ENCODE measurements around the gene PREX1. TPM values are rescaled to one million over a fixed set of nuclear protein-coding genes. Genes with fewer than 3 reads are reported as not detected.

The PREX1 gene
- polyA plus RNA-seq, 1 experiment, result 1.3 TPM

GRCh38 chr20:48640871-48641270 is 186.9 kb downstream of the PREX1 start:
- DNase-seq (ENCODE audit: low read depth), result no peak
- TF ChIP-seq, protein P1, sequence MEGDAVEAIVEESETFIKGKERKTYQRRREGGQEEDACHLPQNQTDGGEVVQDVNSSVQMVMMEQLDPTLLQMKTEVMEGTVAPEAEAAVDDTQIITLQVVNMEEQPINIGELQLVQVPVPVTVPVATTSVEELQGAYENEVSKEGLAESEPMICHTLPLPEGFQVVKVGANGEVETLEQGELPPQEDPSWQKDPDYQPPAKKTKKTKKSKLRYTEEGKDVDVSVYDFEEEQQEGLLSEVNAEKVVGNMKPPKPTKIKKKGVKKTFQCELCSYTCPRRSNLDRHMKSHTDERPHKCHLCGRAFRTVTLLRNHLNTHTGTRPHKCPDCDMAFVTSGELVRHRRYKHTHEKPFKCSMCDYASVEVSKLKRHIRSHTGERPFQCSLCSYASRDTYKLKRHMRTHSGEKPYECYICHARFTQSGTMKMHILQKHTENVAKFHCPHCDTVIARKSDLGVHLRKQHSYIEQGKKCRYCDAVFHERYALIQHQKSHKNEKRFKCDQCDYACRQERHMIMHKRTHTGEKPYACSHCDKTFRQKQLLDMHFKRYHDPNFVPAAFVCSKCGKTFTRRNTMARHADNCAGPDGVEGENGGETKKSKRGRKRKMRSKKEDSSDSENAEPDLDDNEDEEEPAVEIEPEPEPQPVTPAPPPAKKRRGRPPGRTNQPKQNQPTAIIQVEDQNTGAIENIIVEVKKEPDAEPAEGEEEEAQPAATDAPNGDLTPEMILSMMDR (IDR thresholded peaks at IDR 0.05; ENCODE audit: insufficient read depth, low read depth, low read length), result no peak
- Histone ChIP-seq H3K27me3 (ENCODE audit: control insufficient read depth, insufficient read depth, low read length) (no peaks in the 10 kb centered on the region; the same call in none of the 2 replicates), H3K4me3 (ENCODE audit: low read depth, low read length) (no peak overlapping the region), H3K36me3 (ENCODE audit: control insufficient read depth, insufficient read depth, low read length) (no peaks in the 10 kb centered on the region)
- ChIA-PET POLR2A (no interaction called here), CTCF (interaction anchor here (1.1 kb wide), 1 partner anchor 977 kb away, joined by 3 read pairs; no protein-coding TSS in a partner anchor)

- TF ChIP-seq, protein P1 (IDR thresholded peaks at IDR 0.05; ENCODE audit: insufficient read depth, low read depth, low read length), result no peak
- Histone ChIP-seq H3K4me3 (ENCODE audit: low read depth, low read length) (no peak overlapping the region), H3K27me3 (ENCODE audit: control insufficient read depth, insufficient read depth, low read length) (no peaks in the 10 kb centered on the region; the same call in none of the 2 replicates), H3K36me3 (ENCODE audit: control insufficient read depth, insufficient read depth, low read length) (no peaks in the 10 kb centered on the region)
- ChIA-PET POLR2A (no interaction called here), CTCF (interaction anchor here (1.2 to 1.6 kb wide), 2 partner anchors 16 to 19 kb away, joined by 3 read pairs; no protein-coding TSS in a partner anchor)
- no peak for DNase-seq (ENCODE audit: low read depth)
These were observed 187.9 kb downstream of the PREX1 start for GRCh38 chr20:48639899-48640298.

GRCh38 chr20:48638546-48638945 is 189.3 kb downstream of the PREX1 start:
- Histone ChIP-seq H3K36me3 (ENCODE audit: control insufficient read depth, insufficient read depth, low read length) (no peaks in the 10 kb centered on the region), H3K27me3 (ENCODE audit: control insufficient read depth, insufficient read depth, low read length) (no peaks in the 10 kb centered on the region; the same call in none of the 2 replicates), H3K4me3 (ENCODE audit: low read depth, low read length) (no peak overlapping the region)
- DNase-seq (ENCODE audit: low read depth), result no peak
- ChIA-PET POLR2A (no interaction called here), CTCF (interaction anchor here (0.6 kb wide), 1 partner anchor 926 kb away, joined by 3 read pairs; no protein-coding TSS in a partner anchor)
- TF ChIP-seq, protein P1 (IDR thresholded peaks at IDR 0.05; ENCODE audit: insufficient read depth, low read depth, low read length), result no peak

GRCh38 chr20:48637461-48637860 is 190.3 kb downstream of the PREX1 start:
- CTCF ChIA-PET, result no interaction called here
- POLR2A ChIA-PET, result no interaction called here
- DNase-seq (ENCODE audit: low read depth), result no peak
- TF ChIP-seq, protein P1 (IDR thresholded peaks at IDR 0.05; ENCODE audit: insufficient read depth, low read depth, low read length), result no peak
- Histone ChIP-seq H3K36me3 (ENCODE audit: control insufficient read depth, insufficient read depth, low read length) (no peaks in the 10 kb centered on the region), H3K4me3 (ENCODE audit: low read depth, low read length) (no peak overlapping the region), H3K27me3 (ENCODE audit: control insufficient read depth, insufficient read depth, low read length) (no peaks in the 10 kb centered on the region; the same call in none of the 2 replicates)

DNA sequence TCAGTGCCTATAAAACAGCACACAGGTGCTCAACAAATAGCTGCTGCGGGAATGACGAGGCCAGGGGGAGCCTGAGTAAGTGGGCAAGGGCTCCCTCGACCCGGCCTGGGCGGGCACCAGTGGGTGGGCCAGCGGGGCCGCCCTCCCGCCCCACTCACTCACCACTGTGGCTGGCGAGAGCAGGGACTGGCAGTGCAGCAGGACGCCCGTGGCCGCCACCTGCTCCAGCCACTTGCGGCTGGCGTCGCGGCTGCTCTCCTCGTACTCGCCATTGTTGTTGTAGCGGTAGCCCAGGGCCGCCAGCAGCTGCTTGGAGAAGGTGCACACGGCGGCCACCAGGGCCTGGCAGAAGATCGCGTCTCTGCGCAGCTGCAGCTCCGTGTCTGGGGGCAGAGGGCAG is 191.5 kb downstream of the PREX1 start:
- no peak overlapping the region for H3K4me3 ChIP-seq (ENCODE audit: low read depth, low read length)
- TF ChIP-seq, protein P1 (IDR thresholded peaks at IDR 0.05; ENCODE audit: insufficient read depth, low read depth, low read length), result no peak
- ChIA-PET CTCF (interaction anchor here (1.9 kb wide), 1 partner anchor 13 kb away, joined by 6 read pairs; no protein-coding TSS in a partner anchor), POLR2A (no interaction called here)
- DNase-seq (ENCODE audit: low read depth), result no peak
- no peaks in the 10 kb centered on the region for H3K36me3 ChIP-seq (ENCODE audit: control insufficient read depth, insufficient read depth, low read length)
- H3K27me3 ChIP-seq (ENCODE audit: control insufficient read depth, insufficient read depth, low read length), result no peaks in the 10 kb centered on the region; the same call in none of the 2 replicates

Measured in BJ (cell line).